ENCODE measurements around the gene TBX3. TPM values are rescaled to one million over a fixed set of nuclear protein-coding genes. Genes with fewer than 3 reads are reported as not detected.

The TBX3 gene
- polyA plus RNA-seq, 1 of the 3 experiments (the other 2 are of a cell fraction): 10.2 TPM

DNA sequence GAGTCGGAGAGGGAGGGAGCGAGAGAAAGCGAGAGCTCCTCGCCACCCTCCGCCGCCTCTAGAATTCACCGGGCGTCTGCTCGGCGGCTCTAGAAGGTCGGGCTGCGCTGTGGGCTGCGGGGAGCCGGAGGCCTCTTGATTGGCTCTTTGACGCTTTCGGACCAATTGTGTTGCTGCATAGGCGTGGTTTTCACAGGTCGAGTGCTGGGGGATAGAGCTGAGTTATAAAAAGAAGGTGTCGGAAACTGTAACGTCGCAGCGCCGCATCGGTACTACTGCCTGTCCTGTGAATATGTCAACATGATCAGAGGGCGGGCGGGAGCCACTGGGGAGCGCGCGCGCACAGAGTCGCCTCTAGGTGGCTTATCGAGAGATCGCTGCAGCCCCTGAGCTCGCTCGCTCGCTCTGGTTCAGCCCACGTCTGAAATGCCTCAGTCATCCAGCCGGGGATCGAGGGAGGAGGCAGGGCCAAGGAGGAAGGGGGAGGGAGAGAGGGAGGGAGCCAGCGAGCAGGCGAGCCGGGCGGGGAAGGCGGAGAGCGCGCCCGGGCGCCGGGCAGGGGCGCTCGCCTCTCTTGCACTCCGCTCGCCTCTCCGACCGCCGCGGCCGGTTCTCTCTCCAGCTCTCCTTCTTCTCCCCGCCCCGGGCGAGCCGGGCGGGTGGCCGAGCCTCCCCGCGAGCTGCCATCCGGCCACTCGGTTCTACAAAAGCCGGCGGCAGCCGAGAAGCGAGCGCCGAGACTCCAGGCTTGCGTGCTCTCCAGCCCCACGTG, at the start of gene TBX3 (continued):
- TF ChIP-seq USF2 (IDR thresholded peaks at IDR 0.05; ENCODE audit: borderline replicate concordance, low read depth, low read length): no peak
- TF ChIP-seq, protein P1, sequence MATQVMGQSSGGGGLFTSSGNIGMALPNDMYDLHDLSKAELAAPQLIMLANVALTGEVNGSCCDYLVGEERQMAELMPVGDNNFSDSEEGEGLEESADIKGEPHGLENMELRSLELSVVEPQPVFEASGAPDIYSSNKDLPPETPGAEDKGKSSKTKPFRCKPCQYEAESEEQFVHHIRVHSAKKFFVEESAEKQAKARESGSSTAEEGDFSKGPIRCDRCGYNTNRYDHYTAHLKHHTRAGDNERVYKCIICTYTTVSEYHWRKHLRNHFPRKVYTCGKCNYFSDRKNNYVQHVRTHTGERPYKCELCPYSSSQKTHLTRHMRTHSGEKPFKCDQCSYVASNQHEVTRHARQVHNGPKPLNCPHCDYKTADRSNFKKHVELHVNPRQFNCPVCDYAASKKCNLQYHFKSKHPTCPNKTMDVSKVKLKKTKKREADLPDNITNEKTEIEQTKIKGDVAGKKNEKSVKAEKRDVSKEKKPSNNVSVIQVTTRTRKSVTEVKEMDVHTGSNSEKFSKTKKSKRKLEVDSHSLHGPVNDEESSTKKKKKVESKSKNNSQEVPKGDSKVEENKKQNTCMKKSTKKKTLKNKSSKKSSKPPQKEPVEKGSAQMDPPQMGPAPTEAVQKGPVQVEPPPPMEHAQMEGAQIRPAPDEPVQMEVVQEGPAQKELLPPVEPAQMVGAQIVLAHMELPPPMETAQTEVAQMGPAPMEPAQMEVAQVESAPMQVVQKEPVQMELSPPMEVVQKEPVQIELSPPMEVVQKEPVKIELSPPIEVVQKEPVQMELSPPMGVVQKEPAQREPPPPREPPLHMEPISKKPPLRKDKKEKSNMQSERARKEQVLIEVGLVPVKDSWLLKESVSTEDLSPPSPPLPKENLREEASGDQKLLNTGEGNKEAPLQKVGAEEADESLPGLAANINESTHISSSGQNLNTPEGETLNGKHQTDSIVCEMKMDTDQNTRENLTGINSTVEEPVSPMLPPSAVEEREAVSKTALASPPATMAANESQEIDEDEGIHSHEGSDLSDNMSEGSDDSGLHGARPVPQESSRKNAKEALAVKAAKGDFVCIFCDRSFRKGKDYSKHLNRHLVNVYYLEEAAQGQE (IDR thresholded peaks at IDR 0.05; ENCODE audit: low read depth, low read length): peak; percentile 59; the same call in 1 of the 2 replicates
- TF ChIP-seq TEAD4 (IDR thresholded peaks at IDR 0.05; ENCODE audit: borderline replicate concordance, insufficient read depth): no peak
- TF ChIP-seq CTCF (IDR thresholded peaks at IDR 0.05): peak; percentile 57
- TF ChIP-seq POLR2AphosphoS5 (IDR thresholded peaks at IDR 0.05; ENCODE audit: low read depth, low read length): peak; percentile 87

- Histone ChIP-seq H3K27ac (ENCODE audit: low read depth in 2 of 2, low read length in 1 of 2) (no peak overlapping the region), H2AFZ (ENCODE audit: low read depth) (no peak overlapping the region), H3K4me2 (no peak overlapping the region), H3K4me1 (ENCODE audit: control insufficient read depth in 1 of 2, insufficient read depth in 2 of 2, low read depth in 1 of 2, low read length in 1 of 2) (peaks cover 0 to 7% of the 10 kb centered on the region in 2 experiments; a peak in 1 of 4 replicates), H3K9ac (no peak overlapping the region), H3K79me2 (ENCODE audit: insufficient read depth) (no peaks in the 10 kb centered on the region), H3K9me3 (no peaks in the 10 kb centered on the region), H3K36me3 (replicated peaks in 1 of 2; ENCODE audit: control insufficient read depth in 1 of 2, insufficient read depth in 2 of 2, low read length in 1 of 2) (no peaks in the 10 kb centered on the region), H4K20me1 (ENCODE audit: insufficient read depth) (no peaks in the 10 kb centered on the region), H3K4me3 (ENCODE audit: low read depth in 2 of 2, low read length in 1 of 2) (no peak overlapping the region), H3K27me3 (ENCODE audit: insufficient read depth) (no peaks in the 10 kb centered on the region), H3F3A (replicated peaks; ENCODE audit: insufficient read depth) (no peaks in the 10 kb centered on the region), H3K9me2 (no peaks in the 10 kb centered on the region)
- ChIA-PET POLR2A (no interaction called here), CTCF (no interaction called here)
- TF ChIP-seq TCF12 (IDR thresholded peaks at IDR 0.05) (no peak), JUND (IDR thresholded peaks at IDR 0.05) (no peak), RCOR1 (IDR thresholded peaks at IDR 0.05; ENCODE audit: low read length) (no peak), MXI1 (IDR thresholded peaks at IDR 0.05; ENCODE audit: low read depth, low read length) (no peak), GABPA (IDR thresholded peaks at IDR 0.05; ENCODE audit: low read depth) (no peak), TAF1 (IDR thresholded peaks at IDR 0.05; ENCODE audit: borderline replicate concordance, low read depth, low read length) (no peak), NFIC (IDR thresholded peaks at IDR 0.05; ENCODE audit: borderline replicate concordance) (no peak), NRF1 (IDR thresholded peaks at IDR 0.05; ENCODE audit: low read depth, low read length) (no peak), CHD2 (IDR thresholded peaks at IDR 0.05; ENCODE audit: low read length, partially characterized antibody) (no peak), TEAD4 (IDR thresholded peaks at IDR 0.05; ENCODE audit: borderline replicate concordance, insufficient read depth) (no peak), FOXJ3 (CRISPR knock-in tag; IDR thresholded peaks at IDR 0.05) (no peak), SIN3A (IDR thresholded peaks at IDR 0.05; ENCODE audit: borderline replicate concordance, low read depth, low read length) (no peak), GATA2 (CRISPR knock-in tag; IDR thresholded peaks at IDR 0.05) (no peak), FOXM1 (IDR thresholded peaks at IDR 0.05; ENCODE audit: low read depth) (no peak)
- DNase-seq: peak; percentile 59
- whole genome bisulfite sequencing (ENCODE audit: low lambda C conversion rate): 20% methylated on average over 1 of the region's 4 CpGs
Measured at GRCh38 chr12:114732426-114733030, 48.6 kb upstream of the TBX3 start.
